Prostate gland (tissue), 2 donors: ENCODE results near the gene ENOSF1. TPM values are rescaled to one million over a fixed set of nuclear protein-coding genes. Genes with fewer than 3 reads are reported as not detected.
"Not testable (repeated sequence)": the region's sequence is repeated elsewhere in the genome, so short reads cannot be mapped to it uniquely, and the experiment has no call there.

Experiments
- DNase-seq: peaks from one replicate; pipeline ENCODE4 v3.0.0-alpha.2; 2019; ENCODE audit warnings: low spot score
- H3K27ac ChIP-seq, 2 donors: fragments of 200-600 bp; sonication (generic); 2 replicates each; pipeline ENCODE4 v1.5.1; 2017 to 2019
- H3K27me3 ChIP-seq: fragments of 200-600 bp; sonication (generic); replicated peaks from 2 replicates; pipeline ENCODE4 v1.5.1; 2019; ENCODE audit not compliant: insufficient read depth
- H3K36me3 ChIP-seq, 2 donors: fragments of 200-600 bp; sonication (generic); 1 replicate in 1 of 2; 2 replicates in 1 of 2; pipeline versions ENCODE4 v1.5.1 to v1.8.1; 2017 to 2019
- H3K4me1 ChIP-seq: fragments of 200-600 bp; sonication (generic); replicated peaks from 2 replicates; pipeline ENCODE4 v1.5.1; 2019
- H3K4me3 ChIP-seq, 2 donors: fragments of 200-600 bp; sonication (generic); 2 replicates each; pipeline ENCODE4 v1.5.1; 2017 to 2019
- H3K9me3 ChIP-seq: fragments of 200-600 bp; sonication (generic); 2 replicates; pipeline ENCODE4 v1.5.1; 2017
- POLR2A ChIP-seq: fragments of 450-650 bp; IDR thresholded peaks from one replicate; pipeline ENCODE4 v1.6.1; 2016; ENCODE audit warnings: antibody characterized with exemption, mild to moderate bottlenecking
- POLR2AphosphoS5 ChIP-seq: sonication (generic); formaldehyde crosslinking; IDR thresholded peaks from one replicate; pipeline ENCODE4 v1.6.1; 2017; ENCODE audit warnings: antibody characterized with exemption
- WGBS: methylation state at CpG from one replicate; pipeline ENCODE4 v1.1.5; 2018; 5-methylcytosine and 5-hydroxymethylcytosine counted together
- intact Hi-C: fragments of 100-400 bp; cut with DNase I; formaldehyde crosslinking; loops from one replicate; pipeline ENCODE4 v1.14.2; 2022
- total RNA-seq, 2 donors: library from RNA; depleted of rRNA; stranded (reverse); fragments of >200 nt; gene quantifications; one replicate each; pipeline ENCODE4 v1.1.0, GENCODE V29; 2016
- TF ChIP-seq, protein P1 (sequence below), 4 experiments: fragments of 200-600 bp in 2 of 4; fragments of 450-650 bp in 2 of 4; sonication (generic) in 2 of 4; IDR thresholded peaks; 1 replicate in 3 of 4; 2 replicates in 1 of 4; pipeline ENCODE4 v1.5.1; 2016 to 2019; ENCODE audit warnings: antibody characterized with exemption in 4 of 4, mild to moderate bottlenecking in 2 of 4, moderate library complexity in 2 of 4

ENOSF1 gene
- total RNA-seq, 2 donors from 2014 or later = 84.8 to 114 TPM

DNA sequence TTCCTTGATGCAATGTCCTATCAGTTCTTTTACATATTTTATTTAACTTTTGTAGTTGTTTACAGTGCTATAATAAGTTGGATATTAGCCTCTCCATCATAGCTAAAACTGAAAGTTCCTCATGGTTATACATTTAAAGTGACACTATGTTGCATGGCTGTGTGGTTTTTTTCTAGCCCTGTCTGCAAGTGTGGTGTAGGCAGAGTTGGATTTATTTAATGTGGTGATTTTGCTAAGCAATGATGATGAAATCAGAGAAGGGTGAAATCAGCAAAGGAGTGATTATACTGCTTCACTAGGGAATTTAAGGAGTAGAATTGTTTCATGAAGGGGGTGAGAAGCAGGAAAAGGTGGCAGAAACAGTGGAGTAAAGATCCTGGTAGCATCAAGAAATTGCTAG, 18.3 kb upstream of the ENOSF1 start:
- H3K9me3 ChIP-seq = no peaks in the 10 kb centered on the region
- H3K4me1 ChIP-seq = no peaks in the 10 kb centered on the region
- no peak for DNase-seq
- H3K27ac ChIP-seq = no peak overlapping the region
- no peak overlapping the region for H3K4me3 ChIP-seq
- H3K36me3 ChIP-seq = no peaks in the 10 kb centered on the region
- H3K27me3 ChIP-seq = no peaks in the 10 kb centered on the region
- intact Hi-C loops = no loop called here
- no peak for TF ChIP-seq POLR2AphosphoS5
- no peak for TF ChIP-seq POLR2A
- TF ChIP-seq, protein P1, sequence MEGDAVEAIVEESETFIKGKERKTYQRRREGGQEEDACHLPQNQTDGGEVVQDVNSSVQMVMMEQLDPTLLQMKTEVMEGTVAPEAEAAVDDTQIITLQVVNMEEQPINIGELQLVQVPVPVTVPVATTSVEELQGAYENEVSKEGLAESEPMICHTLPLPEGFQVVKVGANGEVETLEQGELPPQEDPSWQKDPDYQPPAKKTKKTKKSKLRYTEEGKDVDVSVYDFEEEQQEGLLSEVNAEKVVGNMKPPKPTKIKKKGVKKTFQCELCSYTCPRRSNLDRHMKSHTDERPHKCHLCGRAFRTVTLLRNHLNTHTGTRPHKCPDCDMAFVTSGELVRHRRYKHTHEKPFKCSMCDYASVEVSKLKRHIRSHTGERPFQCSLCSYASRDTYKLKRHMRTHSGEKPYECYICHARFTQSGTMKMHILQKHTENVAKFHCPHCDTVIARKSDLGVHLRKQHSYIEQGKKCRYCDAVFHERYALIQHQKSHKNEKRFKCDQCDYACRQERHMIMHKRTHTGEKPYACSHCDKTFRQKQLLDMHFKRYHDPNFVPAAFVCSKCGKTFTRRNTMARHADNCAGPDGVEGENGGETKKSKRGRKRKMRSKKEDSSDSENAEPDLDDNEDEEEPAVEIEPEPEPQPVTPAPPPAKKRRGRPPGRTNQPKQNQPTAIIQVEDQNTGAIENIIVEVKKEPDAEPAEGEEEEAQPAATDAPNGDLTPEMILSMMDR (IDR thresholded peaks at IDR 0.05) = no peak

DNA sequence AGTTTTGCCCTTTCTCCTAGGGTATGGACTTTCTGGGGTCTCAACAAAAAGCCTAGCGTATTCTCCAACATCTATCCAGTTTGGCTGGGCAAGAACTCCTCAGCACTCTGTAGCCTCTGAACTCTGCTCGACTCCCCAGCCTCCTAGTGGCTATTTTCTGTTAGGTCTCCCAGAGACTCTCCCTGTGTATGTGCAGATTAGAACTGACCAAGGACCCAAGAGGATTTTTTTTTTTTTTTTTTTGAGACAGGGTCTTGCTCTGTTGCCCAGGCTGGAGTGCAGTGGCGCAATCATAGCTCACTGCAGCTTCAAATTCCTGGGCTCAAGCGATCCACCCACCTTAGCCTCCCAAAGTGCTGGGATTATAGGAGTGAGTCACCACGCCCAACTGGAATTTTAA, 17.7 kb upstream of the ENOSF1 start:
- WGBS = 97% methylated on average over 5 of the region's 5 CpGs
- H3K4me1 ChIP-seq, H3K4me3 ChIP-seq, DNase-seq, intact Hi-C loops, H3K36me3 ChIP-seq, H3K27me3 ChIP-seq, H3K9me3 ChIP-seq, H3K27ac ChIP-seq: not testable (repeated sequence)

DNA sequence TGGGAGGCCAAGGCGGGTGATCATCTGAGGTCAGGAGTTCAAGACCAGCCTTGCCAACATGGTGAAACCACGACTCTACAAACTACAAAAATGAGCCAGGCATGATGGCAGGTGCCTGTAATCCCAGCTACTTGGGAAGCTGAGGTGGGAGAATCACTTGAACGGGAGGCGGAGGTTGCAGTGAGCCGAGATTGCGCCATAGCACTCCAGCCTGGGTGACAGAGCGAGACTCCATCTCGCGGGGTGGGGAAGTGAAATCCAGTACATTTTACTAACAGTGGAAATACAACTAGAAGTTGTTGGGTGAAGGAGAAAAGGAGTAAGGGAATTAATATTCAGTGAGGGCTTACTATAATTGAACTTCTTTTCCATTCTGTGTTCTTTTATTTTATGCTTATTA, 13.2 kb upstream of the ENOSF1 start:
- WGBS = 94% methylated on average over 9 of the region's 9 CpGs
- intact Hi-C loops = no loop called here
- Histone ChIP-seq H3K27me3 (no peaks in the 10 kb centered on the region), H3K4me3 (no peak overlapping the region), H3K36me3 (no peaks in the 10 kb centered on the region), H3K27ac (no peak overlapping the region), H3K9me3 (no peaks in the 10 kb centered on the region), H3K4me1 (no peaks in the 10 kb centered on the region)
- TF ChIP-seq, protein P1 (IDR thresholded peaks at IDR 0.05) = no peak
- TF ChIP-seq POLR2A (no peak), POLR2AphosphoS5 (no peak)
- no peak for DNase-seq

DNA sequence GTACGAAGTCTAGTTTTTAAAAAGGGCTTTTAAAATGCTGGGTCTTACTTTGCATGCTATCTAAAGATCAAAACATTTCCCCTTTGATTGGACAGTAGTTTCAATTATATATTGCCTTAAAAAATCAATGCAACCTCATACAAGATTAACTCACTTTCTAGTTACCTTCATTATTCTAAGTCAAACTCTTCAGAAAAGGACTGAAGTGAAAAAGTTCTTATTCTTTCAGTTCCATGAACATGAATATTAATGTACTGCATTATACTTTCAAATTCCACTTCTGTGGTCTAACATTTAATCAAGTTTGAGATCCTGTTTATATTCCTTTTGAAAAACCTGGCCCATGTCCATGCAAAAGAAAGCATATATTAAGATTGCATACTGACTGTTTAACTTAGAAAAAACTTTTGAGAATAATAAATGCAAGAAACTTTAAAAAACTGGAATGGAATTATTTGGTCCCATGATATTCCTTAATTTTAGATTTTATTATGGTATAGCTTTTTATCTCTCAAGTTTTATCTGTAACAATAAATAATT, 11.2 kb upstream of the ENOSF1 start:
- no peak overlapping the region for H3K4me3 ChIP-seq
- H3K27me3 ChIP-seq = no peaks in the 10 kb centered on the region
- no peaks in the 10 kb centered on the region for H3K4me1 ChIP-seq
- intact Hi-C loops = no loop called here
- H3K9me3 ChIP-seq = no peaks in the 10 kb centered on the region
- H3K27ac ChIP-seq = no peak overlapping the region
- 98% methylated on average over 1 of the region's 1 CpG for WGBS
- no peaks in the 10 kb centered on the region for H3K36me3 ChIP-seq
- TF ChIP-seq, protein P1 (IDR thresholded peaks at IDR 0.05) = no peak
- TF ChIP-seq POLR2A (no peak), POLR2AphosphoS5 (no peak)
- DNase-seq = no peak

DNA sequence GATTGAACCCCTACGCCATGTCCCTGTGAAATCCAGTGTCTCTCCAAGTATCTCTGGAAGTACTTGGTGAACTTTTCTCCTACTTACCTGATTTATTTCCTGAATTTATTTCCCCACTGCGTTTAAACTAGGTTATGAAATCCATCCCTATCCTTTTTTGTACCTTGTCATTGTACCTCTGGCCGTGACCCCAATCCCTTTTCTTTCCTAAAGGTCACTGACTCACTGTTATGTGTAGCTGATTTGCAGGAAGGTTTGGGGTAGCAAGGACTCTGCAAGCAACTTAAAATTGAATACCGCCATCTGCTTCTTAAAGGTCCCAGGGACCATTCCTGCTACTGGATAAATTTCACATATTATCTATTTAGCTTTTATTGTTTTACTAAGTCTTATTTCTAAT, 4.6 kb upstream of the ENOSF1 start:
- 94% methylated on average over 4 of the region's 4 CpGs for WGBS
- TF ChIP-seq, protein P1 (IDR thresholded peaks at IDR 0.05) = no peak
- no peak for TF ChIP-seq POLR2AphosphoS5
- TF ChIP-seq POLR2A = no peak

More for the DNA sequence above, 4.6 kb upstream of the ENOSF1 start:
- H3K9me3 ChIP-seq = no peaks in the 10 kb centered on the region
- DNase-seq = no peak
- H3K27ac ChIP-seq = no peak overlapping the region
- H3K4me3 ChIP-seq = no peak overlapping the region
- no peaks in the 10 kb centered on the region for H3K36me3 ChIP-seq
- no peaks in the 10 kb centered on the region for H3K4me1 ChIP-seq
- intact Hi-C loops = no loop called here
- no peaks in the 10 kb centered on the region for H3K27me3 ChIP-seq
